Smooth muscle cell of the brain vasculature (primary cell): Measurements from ENCODE around the gene CRYGC.
"Not testable (repeated sequence)": the region's sequence is repeated elsewhere in the genome, so short reads cannot be mapped to it uniquely, and the experiment has no call there.

Experiments
- DNase-seq: peaks from one replicate; pipeline ENCODE4 v3.0.0-alpha.2; 2012; ENCODE audit warnings: low read depth, low spot score

The CRYGC gene

DNA sequence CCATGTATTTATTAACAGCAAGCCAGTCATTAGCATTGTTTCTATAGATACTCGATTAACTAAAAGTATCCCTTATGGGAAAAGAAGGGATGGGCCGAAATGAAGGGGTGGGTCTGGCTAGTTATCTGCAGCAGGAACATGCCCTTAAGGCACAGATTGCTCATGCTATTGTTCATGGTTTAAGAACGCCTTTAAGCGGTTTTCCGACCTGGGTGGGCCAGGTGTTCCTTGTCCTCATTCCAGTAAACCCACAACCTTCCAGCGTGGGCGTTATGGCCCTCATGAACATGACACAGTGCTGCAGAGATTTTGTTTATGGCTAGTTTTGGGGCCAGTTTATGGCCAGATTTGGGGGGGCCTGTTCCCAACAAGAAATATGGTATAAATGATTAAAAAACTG lies 8.7 kb upstream of the CRYGC start:
- DNase-seq: not testable (repeated sequence)

DNA sequence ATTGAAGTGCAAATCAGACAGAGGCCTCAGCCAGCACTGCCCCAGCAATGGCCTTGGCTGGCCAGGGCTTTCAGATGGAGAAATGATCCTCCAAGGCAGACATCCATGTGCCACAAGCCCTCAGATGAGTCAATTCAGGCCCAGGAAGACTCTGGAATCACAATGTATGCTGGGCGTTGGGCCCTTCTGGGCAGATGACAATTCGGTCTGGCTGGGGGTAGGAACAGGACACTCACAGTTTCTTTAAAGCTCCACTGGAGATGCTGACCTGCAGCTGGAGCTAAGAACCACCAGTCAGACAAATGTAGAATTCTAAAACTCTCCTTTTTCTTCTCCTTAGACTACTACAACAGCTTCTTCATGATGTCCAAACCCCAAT lies 7.1 kb upstream of the CRYGC start:
- no peak for DNase-seq

DNA sequence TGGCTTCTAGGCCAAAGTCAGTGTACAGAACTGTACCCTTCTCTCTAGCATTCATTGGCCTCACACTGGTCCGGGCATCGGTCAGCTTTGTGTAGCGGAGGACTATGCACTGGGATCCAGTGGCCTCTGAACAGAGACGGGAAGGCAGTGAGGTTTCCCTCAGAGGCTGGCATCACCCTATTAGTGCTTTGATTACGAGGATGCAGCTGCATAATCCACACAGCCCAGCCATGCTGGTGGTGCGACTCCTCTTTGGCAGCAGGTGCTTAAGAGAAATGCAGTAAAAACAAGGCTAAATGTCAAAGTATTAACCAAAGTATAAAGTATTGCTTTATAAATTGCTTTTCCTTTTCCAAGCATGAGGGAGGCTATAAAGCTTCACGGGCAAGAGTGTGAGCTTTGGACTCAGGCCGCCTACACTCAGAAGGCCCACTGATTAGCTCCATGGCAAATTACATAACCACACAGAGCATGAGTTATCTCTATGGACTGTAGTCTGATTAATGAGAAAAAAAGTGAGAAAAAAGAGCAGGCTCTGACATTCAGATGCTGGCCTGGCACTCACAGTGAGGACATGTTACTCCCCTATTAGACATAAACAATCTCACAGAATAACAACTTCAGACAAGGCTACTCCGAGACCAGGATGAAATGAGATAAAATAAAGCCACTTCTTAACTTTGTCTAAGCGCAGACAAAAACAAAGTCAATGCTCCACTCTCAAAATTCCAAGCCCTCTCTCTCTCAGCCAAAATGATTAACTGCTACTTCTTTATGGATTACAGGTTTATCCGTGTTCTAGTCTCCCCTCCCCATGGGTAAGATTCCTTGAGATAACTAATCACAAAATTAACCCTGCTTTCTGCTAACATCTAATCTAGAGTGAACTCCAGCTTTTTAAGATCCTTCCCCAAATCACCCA lies 6.4 kb upstream of the CRYGC start:
- DNase-seq: no peak

GRCh38 chr2:208134928-208135586 lies 5.4 kb upstream of the CRYGC start:
- DNase-seq: no peak

DNA sequence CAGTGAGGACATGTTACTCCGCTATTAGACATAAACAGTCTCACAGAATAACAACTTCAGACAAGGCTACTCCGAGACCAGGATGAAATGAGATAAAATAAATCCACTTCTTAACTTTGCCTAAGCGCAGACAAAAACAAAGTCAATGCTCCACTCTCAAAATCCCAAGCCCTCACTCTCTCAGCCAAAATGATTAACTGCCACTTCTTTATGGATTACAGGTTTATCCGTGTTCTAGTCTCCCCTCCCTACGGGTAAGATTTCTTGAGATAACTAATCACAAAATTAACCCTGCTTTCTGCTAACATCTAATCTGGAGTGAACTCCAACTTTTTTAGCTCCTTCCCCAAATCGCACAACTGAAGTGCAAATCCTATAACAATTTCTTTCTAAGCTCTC lies 1.1 kb upstream of the CRYGC start:
- DNase-seq: no peak

GRCh38 chr2:208128136-208128535 lies 1.5 kb downstream of the CRYGC start:
- DNase-seq: no peak

GRCh38 chr2:208127090-208127489 lies 2.5 kb downstream of the CRYGC start:
- no peak for DNase-seq

DNA sequence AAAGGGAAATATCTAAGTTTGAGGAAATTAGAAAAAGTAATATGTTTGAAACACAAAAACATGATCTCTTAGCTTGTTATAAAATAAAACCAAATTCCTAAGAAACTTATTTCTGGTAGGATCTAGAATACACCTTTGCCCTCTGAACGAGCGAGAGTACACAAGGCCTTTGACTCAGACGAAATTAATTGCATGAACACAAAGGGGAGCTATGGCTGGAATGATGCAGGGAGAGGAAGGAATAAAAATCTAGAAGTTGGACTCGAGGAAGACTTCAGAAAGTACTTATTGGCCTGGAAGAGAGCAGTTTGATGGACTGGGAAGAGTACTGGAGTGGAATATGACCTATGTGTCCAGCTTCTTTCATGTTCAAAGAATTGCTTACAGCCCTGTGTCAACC lies 4.4 kb downstream of the CRYGC start:
- no peak for DNase-seq

GRCh38 chr2:208124013-208124715 lies 5.5 kb downstream of the CRYGC start, which contains the start of gene CRYGD:
CRYGD (minus strand) TSS chr2:208124524; CDS start chr2:208124473, 51 bp downstream.
- DNase-seq: not testable (repeated sequence)

DNA sequence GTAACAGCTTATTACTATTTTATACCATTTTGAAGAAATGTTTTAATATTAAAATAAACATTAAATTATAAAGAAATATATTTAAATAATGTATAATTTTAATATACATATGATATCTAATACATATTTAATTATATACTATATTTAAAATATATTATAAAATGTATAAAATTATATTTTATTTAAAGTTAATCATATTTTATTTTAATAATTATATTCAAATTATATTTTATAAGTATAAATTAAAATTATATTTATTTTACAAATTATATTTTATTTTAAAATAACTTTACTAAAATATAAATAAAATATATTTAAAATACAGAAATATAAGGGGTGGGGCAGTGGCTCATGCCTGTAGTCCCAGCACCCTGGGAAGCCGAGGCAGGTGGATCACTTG lies 7.4 kb downstream of the CRYGC start:
- DNase-seq: no peak

- no peak for DNase-seq
Observed at GRCh38 chr2:208118918-208119317, 10.7 kb downstream of the CRYGC start.

- DNase-seq: not testable (repeated sequence)
Observed at GRCh38 chr2:208117390-208117789, 12.2 kb downstream of the CRYGC start.

GRCh38 chr2:208112969-208113368 lies 16.7 kb downstream of the CRYGC start:
- no peak for DNase-seq

DNA sequence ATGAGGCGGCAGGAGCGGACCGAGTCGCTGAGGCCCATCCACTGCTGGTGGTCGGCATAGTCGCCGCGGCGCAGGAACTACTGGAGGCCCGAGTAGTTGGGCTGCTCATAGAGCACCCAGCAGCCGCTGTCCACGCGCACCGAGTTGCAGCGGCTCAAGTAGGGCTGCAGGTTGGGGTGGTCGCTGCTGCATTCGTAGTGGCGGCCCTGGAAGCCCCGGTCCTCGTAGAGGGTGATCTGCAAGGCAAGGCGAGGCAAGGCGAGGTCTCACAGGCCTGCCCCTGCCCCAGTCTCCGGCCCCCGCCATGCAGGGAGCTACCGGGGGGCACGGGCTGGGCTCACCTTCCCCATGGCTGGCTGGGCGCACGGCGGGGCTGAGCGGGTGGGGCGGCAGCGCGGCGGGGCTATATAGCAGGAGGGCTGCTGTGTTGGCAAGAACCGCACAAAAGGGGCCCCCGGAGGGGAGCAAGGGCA lies 17.3 kb downstream of the CRYGC start:
- not testable (repeated sequence) for DNase-seq

DNA sequence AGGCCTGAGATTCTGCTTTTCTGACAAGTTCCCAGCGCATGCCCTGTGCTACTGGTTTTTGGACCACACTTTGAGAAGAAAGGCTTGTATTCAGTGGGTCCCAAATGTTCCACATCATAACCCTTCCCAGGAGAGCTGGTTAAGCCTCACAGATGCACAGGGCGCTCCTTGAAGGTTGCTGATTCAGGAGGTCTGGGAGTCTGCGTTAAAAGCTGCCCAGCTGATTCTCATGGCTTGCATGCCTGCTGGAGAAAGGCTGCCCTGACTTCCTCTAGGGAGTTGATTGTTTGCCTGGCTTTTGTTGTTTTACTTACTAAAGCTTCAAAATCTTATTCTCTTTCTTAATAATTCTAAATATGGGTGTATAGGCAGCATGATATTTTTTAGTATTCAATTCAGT lies 26.0 kb downstream of the CRYGC start:
- DNase-seq: no peak

- DNase-seq: no peak
Observed at GRCh38 chr2:208101716-208102631, 27.7 kb downstream of the CRYGC start.

- DNase-seq: no peak
Observed at GRCh38 chr2:208099682-208100470, 29.8 kb downstream of the CRYGC start.

DNA sequence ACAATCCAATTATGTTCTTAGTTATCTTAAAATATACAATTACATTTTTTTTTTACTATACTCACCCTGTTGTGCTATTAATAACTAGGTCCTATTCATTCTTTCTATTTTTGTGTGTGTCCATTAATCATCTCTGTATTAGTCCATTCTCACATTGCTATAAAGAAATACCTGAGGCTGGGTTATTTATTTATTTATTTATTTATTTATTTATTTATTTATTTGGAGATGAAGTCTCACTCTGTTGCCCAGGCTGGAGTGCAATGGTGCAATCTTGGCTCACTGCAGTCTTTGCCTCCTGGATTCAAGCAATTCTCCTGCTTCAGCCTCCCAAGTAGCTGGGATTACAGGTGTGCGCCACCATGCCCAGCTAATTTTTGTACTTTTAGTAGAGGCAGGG lies 30.9 kb downstream of the CRYGC start:
- not testable (repeated sequence) for DNase-seq

GRCh38 chr2:208098267-208098666 lies 31.4 kb downstream of the CRYGC start:
- DNase-seq: no peak

- DNase-seq: no peak
Observed at GRCh38 chr2:208097801-208098200, 31.8 kb downstream of the CRYGC start.
